Stimulated activated CD4-positive, alpha-beta T cell treated with anti-CD3 and anti-CD28 coated beads, Interleukin-2, amount 100 ng/mL, for 48 hours (primary cell): ENCODE measurements around the gene GARNL3.

Experiments
- DNase-seq, 2 donors: peaks; one replicate each; pipeline ENCODE4 v3.0.0-alpha.2; 2020

Gene GARNL3

DNA sequence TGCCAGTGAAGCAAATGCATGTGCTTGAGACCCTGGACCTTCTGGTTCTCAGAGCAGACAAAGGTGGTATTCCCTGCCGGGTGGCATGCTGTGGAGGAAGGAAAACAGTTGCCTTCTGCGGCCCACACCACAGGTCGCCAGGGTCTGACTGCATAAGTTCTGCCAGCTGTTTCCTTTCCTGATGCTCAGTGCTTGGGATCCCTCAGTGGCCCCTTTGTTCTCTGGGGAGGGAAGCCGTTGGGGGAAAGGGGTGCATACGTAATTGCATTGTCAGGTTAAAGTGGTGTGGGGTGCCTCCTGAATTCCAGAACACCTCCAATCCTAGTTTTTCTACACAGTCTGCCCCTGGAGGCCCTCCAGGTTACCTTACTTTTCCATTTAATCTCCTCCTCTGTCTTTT is 89.3 kb downstream of the GARNL3 start:
- no peak for DNase-seq

- DNase-seq: no peak
Observed at GRCh38 chr9:127356906-127357305, 92.3 kb downstream of the GARNL3 start.

- DNase-seq: no peak
Observed at GRCh38 chr9:127358023-127358535, 93.5 kb downstream of the GARNL3 start.

GRCh38 chr9:127358770-127359169 is 94.2 kb downstream of the GARNL3 start:
- no peak for DNase-seq

DNA sequence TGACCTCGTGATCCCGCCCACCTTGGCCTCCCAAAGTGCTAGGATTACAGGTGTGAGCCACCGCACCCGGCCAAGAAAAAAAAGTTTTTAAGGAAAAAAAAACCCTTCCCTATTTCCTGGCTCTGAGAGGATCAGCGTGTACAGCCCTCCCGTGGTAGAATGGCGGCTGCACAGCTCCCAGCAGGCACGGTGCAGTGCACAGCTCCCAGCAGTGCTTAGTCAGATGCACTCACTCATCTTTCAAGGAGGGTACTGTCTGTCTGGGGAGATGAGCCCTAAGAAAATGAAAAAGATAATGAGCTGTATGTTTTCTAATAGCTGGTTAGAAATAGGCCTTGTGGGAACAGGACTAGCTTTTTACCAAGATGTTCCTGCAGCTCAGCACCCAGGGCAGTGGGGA is 95.7 kb downstream of the GARNL3 start:
- DNase-seq: no peak

DNA sequence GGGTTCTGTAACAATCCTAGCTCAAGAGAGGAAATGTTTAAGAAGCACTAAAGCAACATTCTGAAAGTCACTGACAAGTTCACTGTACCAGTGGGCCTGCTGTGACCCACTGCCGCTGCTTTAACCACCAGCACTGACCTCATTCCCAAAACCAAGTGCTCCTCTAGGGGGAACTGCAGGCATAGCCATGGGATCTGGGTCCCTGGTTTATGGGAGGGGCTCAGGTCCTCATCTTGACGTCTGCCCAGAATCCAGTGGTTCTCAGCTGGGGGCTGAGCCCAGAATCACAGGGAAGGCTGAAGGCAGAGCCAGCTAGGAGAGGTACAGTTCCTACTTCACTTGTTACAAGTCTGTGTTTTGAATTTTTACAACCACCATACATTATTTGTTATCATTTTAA is 96.3 kb downstream of the GARNL3 start:
- no peak for DNase-seq

DNA sequence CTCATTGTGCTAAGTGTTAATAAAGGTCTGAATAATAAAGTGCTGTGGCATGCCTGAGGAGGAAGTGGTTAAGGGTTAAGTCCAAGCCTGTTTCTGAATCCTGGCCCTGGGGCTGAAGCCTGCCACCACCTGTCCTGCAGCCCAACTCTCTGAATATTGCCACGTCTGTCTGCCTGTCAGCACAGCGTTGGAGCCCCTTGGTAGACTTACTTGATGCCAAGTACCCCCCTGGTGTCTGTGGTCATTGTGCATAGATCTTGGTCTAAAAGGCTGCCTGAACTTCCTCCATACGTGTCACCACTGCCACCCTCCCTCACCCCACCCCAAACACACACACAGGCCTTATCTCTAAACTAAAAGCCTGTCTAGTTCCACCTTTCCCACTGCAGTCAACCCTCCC is 97.0 kb downstream of the GARNL3 start:
- DNase-seq: no peak

GRCh38 chr9:127362829-127363228 is 98.3 kb downstream of the GARNL3 start:
- no peak for DNase-seq

DNA sequence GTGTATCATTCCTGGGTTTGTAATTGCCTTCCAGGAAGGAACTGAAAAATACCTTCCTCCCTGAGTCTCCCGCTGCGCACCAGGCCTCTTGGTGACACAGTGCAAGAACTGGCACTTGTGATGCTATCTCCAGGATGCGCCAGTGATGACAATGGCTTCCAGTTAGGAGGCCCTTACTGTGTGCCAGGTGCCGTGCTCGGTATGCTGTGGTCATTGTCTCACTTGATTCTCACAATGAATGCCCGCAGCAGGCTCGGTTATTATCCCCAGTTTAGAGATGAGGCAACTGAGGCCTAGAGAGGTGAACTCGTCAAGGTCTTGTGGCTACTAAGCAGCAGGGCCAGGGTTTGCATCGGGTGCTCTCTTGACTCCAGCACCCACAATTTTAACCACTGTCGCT is 100.9 kb downstream of the GARNL3 start:
- DNase-seq: no peak

DNA sequence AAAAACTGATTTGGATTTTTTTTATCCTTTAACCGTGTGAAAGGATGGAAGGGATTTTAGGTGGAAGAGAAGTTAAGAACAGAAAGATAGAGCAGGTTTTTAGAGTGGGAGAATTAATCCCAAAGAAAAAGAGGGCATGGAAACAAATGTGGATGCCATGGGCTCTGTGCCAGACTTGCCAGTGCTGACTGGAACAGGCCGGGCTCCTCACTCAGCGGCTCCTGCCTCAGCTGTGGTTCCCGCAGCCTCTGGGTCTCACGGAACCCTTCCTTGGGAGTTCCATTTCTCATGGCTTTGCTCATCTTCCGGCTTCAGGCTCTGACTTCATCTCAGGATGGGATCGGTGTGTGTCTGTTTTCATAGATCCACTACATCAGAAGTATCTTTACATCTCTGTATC is 102.0 kb downstream of the GARNL3 start:
- DNase-seq: no peak

DNA sequence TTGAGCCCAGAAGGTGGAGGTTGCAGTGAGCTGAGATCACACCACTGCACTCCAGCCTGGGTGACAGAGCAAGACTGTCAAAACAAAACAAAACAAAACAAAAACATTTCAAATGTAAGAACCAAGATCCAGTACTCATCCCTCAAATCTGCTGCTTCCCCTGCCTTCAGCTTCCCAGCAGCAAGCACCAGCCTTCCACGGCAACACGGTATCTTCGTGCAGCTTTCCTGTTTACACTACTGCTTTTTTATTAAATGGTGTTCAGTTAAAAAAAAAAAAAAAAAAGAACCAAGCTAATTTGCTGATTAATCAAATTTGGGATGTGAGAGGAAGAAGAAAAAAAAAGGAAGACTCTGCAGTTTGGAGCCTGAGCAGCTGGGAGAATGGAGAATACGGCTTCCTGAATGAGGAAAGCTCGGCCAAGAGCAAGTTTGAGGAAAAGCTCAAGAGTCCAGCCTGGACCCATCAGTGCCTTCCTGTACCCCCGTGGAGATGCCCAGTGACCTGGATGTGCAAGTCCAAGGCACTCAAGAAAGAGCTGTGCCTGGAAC is 104.4 kb downstream of the GARNL3 start:
- no peak for DNase-seq

GRCh38 chr9:127369428-127369827 is 104.9 kb downstream of the GARNL3 start:
- DNase-seq: no peak

- DNase-seq: no peak
Observed at GRCh38 chr9:127370147-127370579, 105.6 kb downstream of the GARNL3 start.

- DNase-seq: no peak
Observed at GRCh38 chr9:127370672-127371648, 106.4 kb downstream of the GARNL3 start.

GRCh38 chr9:127380479-127380878 is 115.9 kb downstream of the GARNL3 start:
- DNase-seq: no peak

- no peak for DNase-seq
Observed at GRCh38 chr9:127382541-127382940, 118.0 kb downstream of the GARNL3 start.

GRCh38 chr9:127384016-127384730 is 119.6 kb downstream of the GARNL3 start:
- DNase-seq: no peak

- DNase-seq: no peak
Observed at GRCh38 chr9:127384901-127385300, 120.3 kb downstream of the GARNL3 start.

- DNase-seq: no peak
Observed at GRCh38 chr9:127386249-127386648, 121.7 kb downstream of the GARNL3 start.

GRCh38 chr9:127386981-127387380 is 122.4 kb downstream of the GARNL3 start:
- DNase-seq: no peak

DNA sequence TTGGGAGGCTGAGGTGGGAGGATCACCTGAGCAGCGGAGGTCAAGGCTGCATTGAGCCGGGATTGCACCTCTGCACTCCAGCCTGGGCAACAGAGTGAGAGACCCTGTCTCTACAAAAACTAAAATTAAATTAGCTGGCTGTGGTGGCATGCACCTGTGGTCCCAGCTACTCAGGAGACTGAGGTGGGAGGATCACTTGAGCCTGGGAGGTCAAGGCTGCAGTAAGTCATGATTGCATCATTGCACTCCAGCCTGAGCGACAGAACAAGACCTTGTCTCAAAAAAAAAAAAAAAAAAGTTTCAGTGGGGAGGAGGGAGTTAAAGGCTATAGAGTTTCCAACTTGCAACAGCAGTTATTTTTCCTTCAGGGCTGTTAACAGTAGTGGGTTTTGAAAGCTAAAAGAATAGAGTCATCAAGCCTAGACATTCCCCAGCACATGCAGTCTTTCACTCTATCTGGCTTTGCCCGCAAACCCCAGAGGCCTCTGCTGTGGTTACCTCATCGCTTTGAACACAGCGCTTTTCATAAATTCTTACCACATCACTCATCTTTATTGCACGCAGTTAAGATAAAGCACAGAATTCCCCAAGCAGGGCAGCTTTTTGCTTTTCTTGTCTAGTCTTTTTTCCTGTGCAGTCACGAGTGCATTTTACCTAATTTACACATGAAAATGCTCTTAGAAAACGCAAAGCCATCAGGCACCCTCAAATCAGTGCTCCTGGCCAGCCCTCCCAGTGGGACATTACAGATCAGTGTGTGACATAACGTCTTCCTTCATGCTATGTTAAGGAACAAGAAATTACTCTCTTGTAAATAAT is 123.7 kb downstream of the GARNL3 start:
- DNase-seq: peak; percentile 66

DNA sequence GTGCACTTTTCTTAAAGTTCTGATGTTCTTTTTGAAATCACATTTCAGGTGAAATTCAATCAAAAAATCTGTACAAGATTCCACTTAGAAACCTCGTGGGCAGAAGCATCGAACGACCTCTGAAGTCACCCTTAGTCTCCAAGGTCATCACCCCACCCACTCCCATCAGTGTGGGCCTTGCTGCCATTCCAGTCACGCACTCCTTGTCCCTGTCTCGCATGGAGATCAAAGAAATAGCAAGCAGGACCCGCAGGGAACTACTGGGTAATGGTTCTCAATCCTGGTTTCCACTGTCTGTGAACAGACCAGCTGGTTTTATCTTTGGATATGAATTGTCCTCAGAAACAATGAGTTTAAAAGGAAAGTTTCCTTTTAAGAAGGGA is 124.3 kb downstream of the GARNL3 start:
- no peak for DNase-seq
